Measurements from ENCODE around the gene ASCL5. TPM values are rescaled to one million over a fixed set of nuclear protein-coding genes. Genes with fewer than 3 reads are reported as not detected.

Gene ASCL5
- total RNA-seq, 1 experiment from 2014 or later = 0.20 TPM

DNA sequence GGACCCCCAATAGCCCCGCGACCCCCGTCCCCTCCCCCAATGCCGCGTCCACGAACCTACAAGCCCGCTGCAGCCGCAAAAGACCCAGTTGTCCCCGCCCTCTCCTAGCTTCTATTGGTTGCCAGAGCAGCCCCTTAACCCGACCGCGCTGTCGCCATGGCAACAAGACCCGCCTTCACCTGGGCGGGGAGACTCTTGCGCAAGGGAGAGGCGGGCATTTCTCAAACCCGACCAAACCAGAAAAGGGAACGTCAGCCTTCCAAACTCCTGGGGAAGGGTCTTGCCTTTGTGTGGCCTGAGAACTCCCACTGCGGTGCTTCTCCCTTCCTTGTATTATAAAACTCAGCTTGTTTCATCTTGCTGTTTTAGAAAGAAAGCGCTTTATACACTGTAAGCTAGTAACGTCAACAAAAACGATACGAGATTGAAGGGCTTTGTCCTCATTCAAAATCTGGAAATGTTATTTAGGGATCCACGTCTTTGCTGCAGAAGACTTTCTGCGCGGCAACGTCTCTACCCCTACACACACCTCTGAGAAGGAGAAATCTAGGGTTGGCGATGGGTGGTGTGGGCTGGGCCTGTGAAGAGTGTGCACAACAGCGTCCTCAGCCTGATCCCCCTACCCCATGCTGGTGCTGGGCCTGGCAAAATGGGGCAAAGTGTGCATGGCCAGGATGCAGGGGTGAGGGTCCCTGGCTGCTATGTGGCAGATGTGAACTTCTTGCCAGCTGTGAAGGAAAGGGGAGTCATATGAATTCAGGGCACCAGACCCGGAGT is 27.6 kb upstream of the ASCL5 start, which contains the start of gene TMEM9:
Gene TMEM9, minus strand, starts transcription at position 86 of the 777 bp plus-strand sequence. CDS start 551 bp downstream, outside the sequence.
- in situ Hi-C loops (cut with HindIII; ENCODE audit: low sequenced_read_pairs) = no loop called here
- peak; percentile 98 for DNase-seq (ENCODE audit: low spot score)

DNA sequence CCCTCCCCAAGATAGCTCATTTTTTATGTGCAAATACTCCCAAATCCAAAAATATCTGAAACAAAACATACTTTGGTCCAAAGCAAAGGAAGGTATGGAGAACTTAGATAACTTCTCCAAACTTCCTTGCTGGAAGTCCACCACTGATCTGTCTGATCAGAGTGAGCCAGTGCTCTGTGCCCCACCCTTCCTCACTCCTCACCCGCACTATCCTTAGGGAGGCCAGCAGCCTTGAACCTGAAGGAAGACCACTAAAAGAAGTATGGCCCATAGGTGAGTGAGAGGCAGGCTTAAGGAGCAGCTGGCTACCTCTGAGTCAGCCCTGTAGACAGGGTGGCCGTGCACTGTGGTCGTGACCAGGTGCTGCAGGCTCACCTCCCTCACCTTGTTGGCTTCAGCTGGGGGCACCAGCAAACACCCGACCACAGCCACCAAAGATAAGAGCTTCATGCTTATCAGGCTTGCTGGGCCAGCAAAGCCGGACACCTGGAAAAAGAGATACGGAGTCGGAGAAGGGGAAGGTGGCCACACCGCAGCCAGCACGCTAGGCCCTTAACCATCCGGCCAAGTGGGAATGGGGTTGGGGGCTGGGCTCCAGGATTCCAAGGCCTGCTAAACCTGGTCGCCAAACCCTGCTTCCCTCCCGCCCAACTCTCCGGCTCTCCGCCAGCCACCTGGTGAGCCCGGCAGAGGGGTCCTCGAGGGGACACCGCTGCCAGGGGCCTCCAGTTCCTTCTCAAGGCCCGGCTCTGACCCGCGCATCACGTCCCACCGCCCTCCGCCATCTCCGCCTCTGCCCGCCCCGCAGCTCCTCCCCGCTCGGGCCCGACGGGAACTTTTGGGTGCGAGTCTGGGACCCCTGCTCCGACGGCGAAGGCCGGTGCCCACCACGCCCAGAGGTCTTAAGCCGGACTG is 26.7 kb upstream of the ASCL5 start:
- in situ Hi-C loops (cut with HindIII; ENCODE audit: low sequenced_read_pairs) = no loop called here
- DNase-seq (ENCODE audit: low spot score) = peak; percentile 40

DNA sequence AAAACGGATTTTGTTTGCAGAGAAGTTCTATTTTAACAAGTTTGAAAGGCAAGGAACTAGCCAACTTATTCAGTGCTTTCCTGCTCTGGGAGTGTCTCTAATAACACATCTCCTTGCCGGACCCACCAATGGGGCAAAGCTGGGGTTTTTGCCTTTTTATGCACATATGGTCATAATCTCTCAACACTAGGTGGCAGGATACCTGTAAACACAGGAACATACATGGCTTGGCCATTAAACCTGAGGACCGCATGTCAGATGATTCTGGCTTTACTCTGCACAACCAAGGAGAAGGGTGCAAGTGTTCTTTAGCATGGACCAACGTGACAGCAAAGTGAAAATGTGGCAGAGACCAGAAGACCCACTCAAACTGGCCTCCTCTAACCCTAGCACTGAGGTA is 22.4 kb upstream of the ASCL5 start:
- DNase-seq (ENCODE audit: low spot score) = peak; percentile 44
- in situ Hi-C loops (cut with HindIII; ENCODE audit: low sequenced_read_pairs) = no loop called here

DNA sequence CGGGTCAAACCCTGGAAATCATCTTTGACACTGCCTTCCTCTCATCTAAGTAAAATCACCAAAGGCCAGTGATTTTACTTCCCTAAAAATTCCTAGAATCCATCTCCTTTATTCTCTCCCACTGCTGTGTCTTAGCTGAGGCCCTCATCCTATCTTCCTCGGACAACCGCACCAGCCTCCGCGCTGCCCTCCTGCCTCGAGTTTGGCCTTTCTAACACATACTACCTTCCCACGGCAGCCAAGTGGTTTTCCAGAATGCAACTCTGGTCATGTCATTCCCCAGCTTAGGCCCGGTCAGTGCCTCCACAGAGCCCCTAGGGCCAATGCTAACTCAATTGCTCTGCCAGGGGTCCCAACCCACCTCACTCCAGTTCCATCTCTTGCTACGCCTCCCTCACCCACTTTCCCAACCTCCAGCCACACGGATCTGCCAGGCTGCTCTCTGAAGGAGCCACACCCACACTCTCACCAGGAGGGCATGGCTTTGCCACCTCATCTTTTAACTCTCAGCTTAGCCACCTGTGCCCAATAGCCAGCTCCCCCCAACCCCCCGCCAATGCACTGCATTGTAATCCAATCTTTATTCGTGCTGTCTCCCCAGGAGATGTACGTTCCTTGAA is 20.5 kb upstream of the ASCL5 start:
- no peak for DNase-seq (ENCODE audit: low spot score)
- in situ Hi-C loops (cut with HindIII; ENCODE audit: low sequenced_read_pairs) = no loop called here

DNA sequence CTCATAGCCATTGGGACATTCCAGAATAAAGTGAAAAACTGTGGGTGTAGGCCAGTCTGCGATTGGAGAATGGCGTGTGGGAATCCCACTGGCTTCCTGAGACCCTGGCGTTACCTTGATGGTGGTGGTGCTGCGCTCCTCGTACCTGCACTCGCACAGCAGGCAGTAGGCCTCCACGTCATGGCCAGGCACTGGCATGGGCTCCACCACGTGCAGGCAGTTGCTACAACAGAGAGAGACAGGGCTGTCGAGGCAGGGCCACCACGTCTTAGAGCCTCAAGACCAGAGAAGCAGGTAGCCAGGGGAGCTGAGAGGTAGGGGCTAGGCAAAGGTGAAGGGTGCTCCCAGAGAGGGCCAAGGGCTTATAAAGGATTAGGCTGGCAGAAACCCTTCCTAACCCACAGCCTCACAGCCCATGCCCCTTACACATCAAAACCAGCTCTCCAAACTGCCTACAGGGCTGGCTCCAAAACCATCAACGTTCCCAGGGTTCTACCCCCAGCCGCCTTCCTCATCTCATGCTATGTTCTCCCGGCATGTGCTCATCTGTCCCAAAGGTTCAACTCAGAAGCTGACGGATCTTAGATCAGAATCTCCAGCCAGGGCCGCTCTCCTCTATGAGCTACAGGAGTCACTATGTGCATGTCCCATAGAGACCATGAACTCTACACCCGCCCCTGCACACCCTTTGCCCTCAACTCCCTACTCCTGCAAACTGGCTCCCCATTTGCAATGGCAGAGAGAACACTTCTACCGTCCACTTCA is 19.8 kb upstream of the ASCL5 start:
- in situ Hi-C loops (cut with HindIII; ENCODE audit: low sequenced_read_pairs) = no loop called here
- no peak for DNase-seq (ENCODE audit: low spot score)

DNA sequence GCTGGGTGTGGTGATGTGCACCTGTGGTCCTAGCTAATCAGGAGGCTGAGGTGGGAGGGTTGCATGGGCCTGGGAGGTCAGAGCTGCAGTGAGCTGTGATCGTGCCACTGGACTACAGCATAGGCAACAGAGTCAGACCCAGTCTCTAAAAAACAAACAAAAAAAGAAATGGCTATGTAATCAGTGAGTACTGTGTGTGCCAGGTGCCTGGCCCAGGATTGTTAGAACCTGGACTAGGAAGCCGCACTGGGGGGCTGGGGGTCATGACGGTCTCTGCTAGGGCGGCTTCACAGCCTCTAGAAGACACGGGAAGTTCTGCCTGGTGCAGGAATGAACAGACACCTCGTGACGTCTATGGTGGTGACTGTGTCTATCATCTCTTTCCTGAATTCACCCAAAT is 18.8 kb upstream of the ASCL5 start:
- no peak for DNase-seq (ENCODE audit: low spot score)
- in situ Hi-C loops (cut with HindIII; ENCODE audit: low sequenced_read_pairs) = no loop called here

DNA sequence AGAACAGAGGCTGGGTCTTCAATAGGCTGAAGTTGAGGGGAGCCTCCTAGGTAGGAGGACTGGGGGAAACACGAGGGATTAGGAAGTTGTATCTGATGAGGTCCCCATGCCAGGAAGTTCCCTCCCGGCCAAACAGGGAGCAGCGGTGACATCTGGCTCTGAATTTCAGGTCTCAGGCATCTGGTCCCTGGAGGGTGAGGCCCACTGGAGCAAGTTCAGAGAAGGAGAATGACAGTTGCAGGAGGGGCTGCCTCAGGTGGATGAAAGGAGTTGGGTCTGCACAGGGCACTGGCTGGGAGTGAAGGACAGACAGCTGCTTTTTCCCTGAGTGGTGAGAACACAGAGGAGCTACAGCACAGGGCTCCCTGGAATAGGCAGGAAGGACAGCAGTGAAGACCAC is 18.1 kb upstream of the ASCL5 start:
- in situ Hi-C loops (cut with HindIII; ENCODE audit: low sequenced_read_pairs) = no loop called here
- no peak for DNase-seq (ENCODE audit: low spot score)

DNA sequence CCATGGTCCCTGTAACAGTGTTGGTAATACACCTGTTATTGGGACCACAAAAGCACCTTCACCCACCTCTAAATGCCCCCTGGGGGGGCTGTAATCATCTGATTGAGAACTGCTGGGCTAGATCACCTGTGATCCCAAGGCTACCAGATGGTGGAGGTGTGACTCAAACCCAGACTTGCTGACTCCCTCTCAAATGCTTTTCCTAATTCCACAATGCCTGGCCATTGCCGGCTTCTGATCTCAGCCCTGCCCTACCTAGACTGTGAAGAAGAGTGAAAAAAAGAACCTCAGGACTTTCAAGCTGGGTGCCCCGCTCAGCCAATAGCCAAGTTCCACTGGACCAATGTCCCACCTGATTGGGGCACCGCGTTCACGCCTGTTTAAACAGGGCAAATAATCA is 17.7 kb upstream of the ASCL5 start:
- in situ Hi-C loops (cut with HindIII; ENCODE audit: low sequenced_read_pairs) = no loop called here
- DNase-seq (ENCODE audit: low spot score) = no peak

DNA sequence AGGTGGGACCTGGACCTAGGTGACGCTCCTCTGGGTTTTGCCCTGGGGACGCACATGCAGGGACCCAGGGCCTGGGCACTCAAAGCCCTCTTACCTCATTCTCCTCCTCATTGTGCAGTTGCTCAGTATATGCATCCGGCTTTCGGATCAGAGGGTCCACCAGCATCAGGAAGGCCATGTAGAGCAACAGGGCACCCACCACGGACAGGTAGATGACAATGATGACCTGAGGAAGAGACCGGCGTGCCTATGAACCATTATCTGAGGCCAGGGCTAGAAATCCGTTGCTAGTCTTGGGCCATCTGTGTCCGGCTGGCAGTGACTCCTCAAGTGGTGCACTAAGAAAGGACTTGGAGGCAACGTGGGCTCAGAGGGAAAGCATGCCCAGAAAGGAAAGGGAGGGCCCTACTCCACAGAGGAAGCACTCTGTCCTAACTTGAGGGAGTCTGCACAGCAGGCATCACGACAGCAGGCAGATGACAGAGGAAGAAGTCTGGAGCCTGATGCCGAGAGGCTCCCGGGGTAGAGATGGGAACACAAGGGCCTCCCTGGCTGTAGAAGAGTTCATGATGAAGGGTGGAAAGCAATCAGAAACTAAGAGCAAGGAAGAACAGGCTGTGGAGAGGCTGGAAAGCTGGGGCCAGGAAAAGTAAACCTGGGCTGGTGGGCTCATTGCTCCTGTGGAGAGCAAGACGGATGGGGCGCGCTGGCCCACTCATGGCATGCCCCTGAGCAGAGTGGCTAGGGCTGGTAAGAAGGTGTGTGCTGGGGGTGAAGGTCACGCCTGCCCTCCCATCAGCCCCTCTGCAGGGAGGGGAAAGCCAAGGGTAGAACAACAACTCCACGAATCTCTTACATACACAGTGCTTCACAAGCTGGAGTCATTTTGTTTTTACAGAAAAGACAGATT is 17.0 kb upstream of the ASCL5 start:
- no peak for DNase-seq (ENCODE audit: low spot score)
- in situ Hi-C loops (cut with HindIII; ENCODE audit: low sequenced_read_pairs) = no loop called here

DNA sequence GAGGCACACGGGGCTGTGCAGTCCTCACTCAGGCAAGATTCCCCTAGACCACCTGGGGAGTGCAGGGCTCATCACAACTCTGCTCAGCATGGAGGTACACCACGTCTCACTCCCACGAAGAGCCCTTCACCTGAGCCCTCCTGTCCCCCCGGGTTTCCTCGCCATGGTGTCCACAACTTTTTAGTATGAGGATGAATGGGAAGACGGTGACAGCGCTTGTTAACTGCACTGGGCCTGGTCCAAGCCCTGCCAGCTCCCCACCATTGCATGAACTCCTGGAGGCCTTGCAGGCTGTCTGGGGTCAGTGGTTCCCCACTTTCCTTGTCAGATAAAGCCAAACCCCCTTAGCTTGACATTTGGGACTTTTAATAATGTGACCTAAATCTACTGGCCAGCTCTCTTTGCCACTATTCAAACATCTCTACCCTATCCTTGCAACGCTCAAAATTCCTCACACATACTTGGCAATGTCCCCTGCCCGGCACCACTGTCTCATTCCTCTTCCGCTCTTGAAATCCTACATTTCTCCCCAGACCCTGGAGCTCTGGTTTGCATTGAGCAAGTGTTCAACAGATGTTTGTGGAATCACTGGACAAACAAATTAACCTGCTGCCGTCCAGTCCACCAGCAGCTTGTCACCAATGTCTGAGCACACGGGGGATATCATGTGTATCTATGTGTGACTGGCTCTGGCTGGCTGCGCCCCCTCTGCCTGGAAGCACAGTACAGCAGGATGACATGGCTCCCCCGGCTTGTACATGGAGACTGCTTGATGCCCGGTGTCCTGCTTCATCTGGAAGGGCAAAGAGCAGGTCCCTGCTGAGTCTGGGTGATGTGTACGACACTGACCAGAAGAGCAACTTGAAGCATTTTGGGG is 16.1 kb upstream of the ASCL5 start:
- no peak for DNase-seq (ENCODE audit: low spot score)
- in situ Hi-C loops (cut with HindIII; ENCODE audit: low sequenced_read_pairs) = no loop called here

DNA sequence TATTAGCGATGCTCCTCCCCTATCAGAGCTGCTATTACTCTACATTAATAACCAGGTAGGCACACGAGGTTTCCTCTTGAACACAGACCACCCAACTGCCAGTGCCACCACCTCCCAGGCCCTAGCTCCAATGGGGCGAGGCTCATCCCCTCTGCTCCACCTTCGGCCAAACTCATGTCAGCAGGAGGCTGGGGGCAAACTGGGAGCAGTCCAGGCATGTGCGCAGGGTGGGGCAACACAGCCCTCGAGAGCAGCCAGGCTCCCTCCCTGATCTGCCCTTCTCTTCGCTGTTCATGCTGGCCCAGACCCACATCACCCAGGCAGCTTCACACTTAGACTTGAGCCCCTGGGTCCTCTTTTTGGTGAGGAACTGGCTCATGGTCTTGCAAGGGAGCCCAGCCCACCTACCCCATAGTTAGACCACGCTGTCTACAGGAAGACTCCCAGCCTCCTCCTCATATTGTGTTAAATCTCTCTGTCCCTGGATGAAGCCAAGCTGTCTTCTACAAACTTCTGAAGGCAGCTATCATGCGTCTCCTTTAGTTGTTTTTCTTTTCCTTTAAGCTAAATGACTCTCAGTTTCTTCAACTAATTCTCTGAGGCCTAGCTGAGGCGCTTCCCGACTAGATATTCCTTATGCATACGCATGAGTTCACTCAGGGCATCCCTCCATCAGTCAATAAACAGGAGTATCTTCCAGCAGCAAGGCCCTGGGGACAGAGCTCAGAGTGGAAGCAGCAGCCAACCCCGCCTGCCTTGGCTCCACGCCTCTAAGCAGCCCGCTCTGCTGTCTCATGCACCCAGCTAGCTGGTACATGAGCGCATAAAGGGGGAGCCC is 15.2 kb upstream of the ASCL5 start:
- in situ Hi-C loops (cut with HindIII; ENCODE audit: low sequenced_read_pairs) = no loop called here
- no peak for DNase-seq (ENCODE audit: low spot score)

DNA sequence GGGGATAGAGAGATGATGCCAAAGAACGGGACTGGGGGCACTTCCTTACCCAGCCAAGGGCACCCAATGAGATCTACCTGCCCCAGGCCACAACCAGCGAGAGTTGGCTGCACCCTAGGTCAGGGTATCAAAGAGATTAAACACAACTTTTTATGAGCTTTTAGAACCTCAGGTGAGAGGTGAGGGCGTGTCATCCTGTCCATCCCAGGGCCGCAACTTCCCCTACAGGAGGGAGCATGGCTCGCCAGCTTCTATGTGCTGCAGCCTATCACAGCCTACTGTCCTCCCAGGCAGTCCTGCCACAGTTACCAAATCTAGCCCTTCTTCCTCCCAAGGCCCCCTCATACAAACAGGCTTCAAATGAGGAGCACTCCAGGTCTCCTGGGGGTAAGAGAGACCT is 14.4 kb upstream of the ASCL5 start:
- in situ Hi-C loops (cut with HindIII; ENCODE audit: low sequenced_read_pairs) = no loop called here
- DNase-seq (ENCODE audit: low spot score) = no peak

DNA sequence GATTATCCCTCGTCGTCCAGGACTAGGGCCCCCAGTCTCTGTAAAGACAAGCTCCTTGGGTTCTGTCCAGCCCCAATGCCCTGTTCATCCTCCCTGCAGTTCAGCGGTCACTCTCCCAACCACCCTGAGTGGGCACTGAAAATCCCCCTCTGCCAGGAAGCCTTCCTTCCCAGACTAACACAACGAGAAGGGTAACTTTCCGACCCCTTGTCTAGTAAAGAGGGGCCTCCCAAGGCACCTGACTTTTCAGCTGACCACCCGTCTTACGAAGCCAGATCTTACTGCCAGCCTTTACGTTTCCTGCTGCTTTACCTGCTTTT is 13.9 kb upstream of the ASCL5 start:
- in situ Hi-C loops (cut with HindIII; ENCODE audit: low sequenced_read_pairs) = no loop called here
- DNase-seq (ENCODE audit: low spot score) = no peak

DNA sequence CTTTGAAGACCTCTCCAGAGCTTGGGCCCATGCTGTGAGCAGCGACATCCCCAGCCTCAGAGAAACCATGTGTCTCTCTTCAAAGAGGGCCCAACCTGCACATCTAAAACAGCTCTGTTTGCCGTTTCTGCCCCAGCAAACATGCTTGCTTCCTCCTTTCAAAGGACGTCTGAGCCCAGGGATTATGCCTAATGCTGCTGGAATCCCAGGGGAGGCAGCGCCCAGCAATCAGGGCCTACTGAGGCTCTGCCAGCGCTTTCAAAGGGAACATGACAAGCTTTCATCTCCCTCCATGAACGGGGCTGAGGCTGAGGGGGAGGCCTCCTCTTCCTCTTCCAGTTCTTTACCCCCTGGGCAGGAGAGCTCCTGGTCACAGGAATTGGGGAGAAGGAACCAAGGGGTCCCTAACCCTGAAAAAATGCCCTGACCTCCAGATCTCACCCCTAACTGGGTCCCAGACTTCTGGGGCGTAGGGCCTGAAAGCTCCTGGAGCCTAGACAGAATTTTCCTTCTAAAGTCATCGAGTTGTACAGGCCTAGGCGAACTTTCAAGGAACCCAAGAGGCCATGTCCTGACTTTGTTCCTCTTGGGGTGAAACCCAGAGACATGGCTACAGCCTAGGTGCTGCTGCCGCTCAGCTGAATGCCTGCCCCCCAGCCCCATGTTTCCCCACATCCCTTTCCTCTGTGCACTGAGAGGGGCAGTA is 13.4 kb upstream of the ASCL5 start:
- no peak for DNase-seq (ENCODE audit: low spot score)
- in situ Hi-C loops (cut with HindIII; ENCODE audit: low sequenced_read_pairs) = no loop called here

DNA sequence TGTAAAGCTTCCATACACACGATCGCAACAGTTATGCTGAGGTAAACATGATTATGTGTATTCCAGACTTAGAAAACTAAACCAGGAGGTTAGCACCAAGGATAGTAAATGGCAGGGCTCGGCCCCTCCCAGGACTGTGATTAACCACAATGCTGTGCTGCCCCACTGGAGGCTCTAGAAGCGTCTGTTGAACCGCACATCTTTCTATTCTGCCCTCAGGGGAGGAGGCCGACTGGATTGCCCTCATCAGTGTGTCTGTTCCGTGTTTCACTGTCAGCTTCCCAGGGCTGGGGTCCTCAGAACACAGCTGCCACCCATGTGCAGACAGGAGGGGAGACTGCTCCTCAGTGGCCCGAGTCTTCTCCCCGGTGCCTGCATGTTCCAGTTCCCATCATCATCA is 12.8 kb upstream of the ASCL5 start:
- DNase-seq (ENCODE audit: low spot score) = no peak
- in situ Hi-C loops (cut with HindIII; ENCODE audit: low sequenced_read_pairs) = no loop called here

DNA sequence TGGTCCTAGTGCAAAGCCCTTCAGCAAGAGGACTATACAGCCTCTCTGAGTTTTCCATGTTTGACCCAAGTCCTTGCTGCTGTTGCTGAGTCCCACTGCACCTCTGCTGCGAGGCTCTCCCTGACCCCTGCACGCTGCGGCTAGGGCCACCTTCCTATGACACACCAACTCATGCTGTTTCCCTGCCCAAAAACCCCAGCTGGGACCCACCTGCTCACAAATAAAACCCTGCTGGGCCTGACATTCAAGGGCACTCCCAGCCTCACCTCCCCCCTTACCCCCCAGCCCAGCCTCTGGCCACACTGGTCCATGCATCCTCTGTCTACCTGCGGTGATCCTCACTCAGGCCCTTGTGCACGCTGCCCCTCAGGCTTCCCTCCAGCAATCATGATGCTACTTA is 12.3 kb upstream of the ASCL5 start:
- no peak for DNase-seq (ENCODE audit: low spot score)
- in situ Hi-C loops (cut with HindIII; ENCODE audit: low sequenced_read_pairs) = no loop called here
